Vagina (tissue), 2 donors: ENCODE results near the gene TRPC1. TPM values are rescaled to one million over a fixed set of nuclear protein-coding genes. Genes with fewer than 3 reads are reported as not detected.
"Not testable (repeated sequence)": the region's sequence is repeated elsewhere in the genome, so short reads cannot be mapped to it uniquely, and the experiment has no call there.

Source experiments
- DNase-seq, 2 donors: peaks; one replicate each; pipeline ENCODE4 v3.0.0-alpha.2; 2017; ENCODE audit errors: extremely low spot score in 2 of 2
- H3K27ac ChIP-seq: fragments of 200-600 bp; sonication (generic); one replicate; pipeline ENCODE4 v1.5.1; 2019
- H3K27me3 ChIP-seq: fragments of 200-600 bp; sonication (generic); one replicate; pipeline ENCODE4 v1.5.1; 2019
- H3K36me3 ChIP-seq, 2 donors: fragments of 200-600 bp; sonication (generic); one replicate each; pipeline ENCODE4 v1.5.1; 2017 to 2019
- H3K4me1 ChIP-seq: fragments of 200-600 bp; sonication (generic); one replicate; pipeline ENCODE4 v1.5.1; 2019
- H3K4me3 ChIP-seq, 2 donors: fragments of 200-600 bp; sonication (generic); 1 replicate in 1 of 2; 2 replicates in 1 of 2; pipeline ENCODE4 v1.5.1; 2016 to 2019
- H3K9me3 ChIP-seq: fragments of 200-600 bp; sonication (generic); one replicate; pipeline ENCODE4 v1.5.1; 2019
- CTCF ChIP-seq, 3 experiments: fragments of 450-650 bp in 2 of 3; fragments of 200-600 bp in 1 of 3; sonication (generic) in 1 of 3; IDR thresholded peaks; one replicate each; pipeline ENCODE4 v1.5.1; 2017 to 2019; ENCODE audit warnings: antibody characterized with exemption in 3 of 3, mild to moderate bottlenecking in 2 of 3, moderate library complexity in 2 of 3
- POLR2A ChIP-seq, 2 donors: fragments of 450-650 bp; IDR thresholded peaks; one replicate each; pipeline ENCODE4 v1.6.1; 2017; ENCODE audit warnings: antibody characterized with exemption in 2 of 2, mild to moderate bottlenecking in 2 of 2, moderate library complexity in 2 of 2
- POLR2AphosphoS5 ChIP-seq, 2 donors: sonication (generic); formaldehyde crosslinking; IDR thresholded peaks; one replicate each; pipeline ENCODE4 v1.9.0; 2017; ENCODE audit warnings: antibody characterized with exemption in 2 of 2, mild to moderate bottlenecking in 2 of 2, low read depth in 1 of 2; ENCODE audit not compliant: insufficient read depth in 1 of 2
- intact Hi-C: fragments of 100-400 bp; cut with DNase I; formaldehyde crosslinking; loops from one replicate; pipeline ENCODE4 v1.15.1; 2023
- total RNA-seq: library from RNA; depleted of rRNA; stranded (reverse); fragments of >200 nt; gene quantifications from one replicate; pipeline ENCODE4 v1.2.3, GENCODE V29; 2016

The TRPC1 gene
- total RNA-seq, 1 donor from 2014 or later: 12.0 TPM

GRCh38 chr3:142693136-142693853 is 30.5 kb upstream of the TRPC1 start:
- intact Hi-C loops: no loop called here
- H3K27me3 ChIP-seq: no peaks in the 10 kb centered on the region
- no peaks in the 10 kb centered on the region for H3K9me3 ChIP-seq
- no peak overlapping the region for H3K4me3 ChIP-seq
- no peaks in the 10 kb centered on the region for H3K4me1 ChIP-seq
- no peak for TF ChIP-seq CTCF (IDR thresholded peaks at IDR 0.05)
- no peak for TF ChIP-seq POLR2A (IDR thresholded peaks at IDR 0.05)
- TF ChIP-seq POLR2AphosphoS5 (IDR thresholded peaks at IDR 0.05; ENCODE audit: insufficient read depth in 1 of 2, low read depth in 1 of 2): no peak
- no peak for DNase-seq
- H3K36me3 ChIP-seq: no peaks in the 10 kb centered on the region
- H3K27ac ChIP-seq: no peak overlapping the region

- no peaks in the 10 kb centered on the region for H3K4me1 ChIP-seq
- H3K9me3 ChIP-seq: no peaks in the 10 kb centered on the region
- no peaks in the 10 kb centered on the region for H3K27me3 ChIP-seq
- no peak for TF ChIP-seq CTCF (IDR thresholded peaks at IDR 0.05)
- TF ChIP-seq POLR2A (IDR thresholded peaks at IDR 0.05): no peak
- no peak for TF ChIP-seq POLR2AphosphoS5 (IDR thresholded peaks at IDR 0.05; ENCODE audit: insufficient read depth in 1 of 2, low read depth in 1 of 2)
- H3K36me3 ChIP-seq: no peaks in the 10 kb centered on the region
- intact Hi-C loops: no loop called here
- no peak overlapping the region for H3K27ac ChIP-seq
- DNase-seq: no peak
- H3K4me3 ChIP-seq: no peak overlapping the region
These were observed 29.6 kb upstream of the TRPC1 start for GRCh38 chr3:142694225-142694624.

- no peak overlapping the region for H3K27ac ChIP-seq
- DNase-seq: no peak
- TF ChIP-seq CTCF (IDR thresholded peaks at IDR 0.05) (no peak), POLR2AphosphoS5 (IDR thresholded peaks at IDR 0.05; ENCODE audit: insufficient read depth in 1 of 2, low read depth in 1 of 2) (no peak), POLR2A (IDR thresholded peaks at IDR 0.05) (no peak)
- no peaks in the 10 kb centered on the region for H3K4me1 ChIP-seq
- no peaks in the 10 kb centered on the region for H3K9me3 ChIP-seq
- H3K4me3 ChIP-seq: no peak overlapping the region
- H3K27me3 ChIP-seq: no peaks in the 10 kb centered on the region
- intact Hi-C loops: no loop called here
- H3K36me3 ChIP-seq: no peaks in the 10 kb centered on the region
These were observed 18.6 kb upstream of the TRPC1 start for GRCh38 chr3:142705198-142705597.

DNA sequence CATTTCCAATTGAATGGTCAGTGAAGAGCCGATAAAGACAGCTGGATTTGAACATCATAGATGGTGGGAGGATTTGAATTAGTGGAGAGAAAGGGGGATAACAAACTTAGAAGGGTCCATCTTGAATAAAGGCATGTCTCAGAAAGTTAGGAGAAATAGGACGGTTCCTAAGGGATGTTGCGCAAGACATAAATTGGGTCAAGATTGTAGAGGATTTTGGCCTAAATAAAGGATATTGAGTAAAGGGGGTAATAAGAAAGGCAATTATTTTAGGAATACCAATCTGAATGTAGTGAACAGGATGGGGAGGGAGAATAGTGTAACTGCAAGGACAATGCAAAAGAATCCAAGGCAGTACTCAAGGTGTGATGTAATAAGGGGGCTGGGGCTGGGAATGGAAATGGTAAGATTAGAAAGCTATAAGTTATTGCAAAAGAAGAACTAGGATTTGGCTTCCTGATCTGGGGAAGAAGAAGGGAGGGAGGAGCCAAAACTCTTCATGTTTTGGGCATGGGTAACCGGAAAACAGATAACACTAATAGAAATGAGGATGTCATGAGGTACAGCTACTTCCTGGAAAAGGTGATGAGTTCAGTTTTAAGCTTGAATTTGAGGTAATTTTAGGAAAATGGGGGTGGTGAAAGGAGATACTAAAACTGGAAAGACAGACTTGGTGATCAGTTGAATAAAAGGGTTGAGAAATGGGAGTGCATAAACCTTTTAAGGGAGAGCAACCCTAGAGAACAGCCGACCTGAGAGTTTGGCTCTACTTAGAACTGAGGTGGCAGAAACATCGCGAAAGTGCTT is 17.3 kb upstream of the TRPC1 start:
- no peaks in the 10 kb centered on the region for H3K27me3 ChIP-seq
- no peaks in the 10 kb centered on the region for H3K9me3 ChIP-seq
- DNase-seq: no peak
- intact Hi-C loops: no loop called here
- H3K36me3 ChIP-seq: no peaks in the 10 kb centered on the region
- H3K27ac ChIP-seq: no peak overlapping the region
- no peak overlapping the region for H3K4me3 ChIP-seq
- no peak for TF ChIP-seq POLR2AphosphoS5 (IDR thresholded peaks at IDR 0.05; ENCODE audit: insufficient read depth in 1 of 2, low read depth in 1 of 2)
- no peak for TF ChIP-seq CTCF (IDR thresholded peaks at IDR 0.05)
- TF ChIP-seq POLR2A (IDR thresholded peaks at IDR 0.05): no peak
- H3K4me1 ChIP-seq: no peaks in the 10 kb centered on the region

- TF ChIP-seq POLR2A (IDR thresholded peaks at IDR 0.05) (no peak), CTCF (IDR thresholded peaks at IDR 0.05) (no peak), POLR2AphosphoS5 (IDR thresholded peaks at IDR 0.05; ENCODE audit: insufficient read depth in 1 of 2, low read depth in 1 of 2) (no peak)
- Histone ChIP-seq H3K27ac (no peak overlapping the region), H3K4me1 (no peaks in the 10 kb centered on the region), H3K36me3 (no peaks in the 10 kb centered on the region), H3K27me3 (no peaks in the 10 kb centered on the region), H3K9me3 (no peaks in the 10 kb centered on the region), H3K4me3 (no peak overlapping the region)
- no peak for DNase-seq
- intact Hi-C loops: no loop called here
These were observed 14.6 kb upstream of the TRPC1 start for GRCh38 chr3:142709207-142709606.

GRCh38 chr3:142714882-142715281 is 9.0 kb upstream of the TRPC1 start:
- H3K27ac ChIP-seq, H3K36me3 ChIP-seq, DNase-seq, H3K27me3 ChIP-seq, H3K9me3 ChIP-seq, intact Hi-C loops, H3K4me3 ChIP-seq, H3K4me1 ChIP-seq: not testable (repeated sequence)
